Liver (tissue), 9 donors: ENCODE data around the gene PARP2. TPM values are rescaled to one million over a fixed set of nuclear protein-coding genes. Genes with fewer than 3 reads are reported as not detected.
"Not testable (repeated sequence)": the region's sequence is repeated elsewhere in the genome, so short reads cannot be mapped to it uniquely, and the experiment has no call there.

ENCODE experiments used
- DNase-seq: peaks from one replicate; pipeline ENCODE4 v3.0.0-alpha.2; 2017; ENCODE audit warnings: low spot score
- H3K27ac ChIP-seq, 2 donors: one replicate each; pipeline ENCODE4 v1.7.0; 2013; ENCODE audit warnings: inconsistent platforms in 2 of 2, low read length in 2 of 2, control low read depth in 1 of 2, low read depth in 1 of 2, mild to moderate bottlenecking in 1 of 2
- H3K27me3 ChIP-seq, 4 donors: one replicate each; pipeline versions ENCODE4 v1.6.1 to v1.7.0; 2013; ENCODE audit warnings: low read length in 3 of 4, inconsistent platforms in 1 of 4, mild to moderate bottlenecking in 1 of 4, moderate library complexity in 1 of 4; ENCODE audit not compliant: control insufficient read depth in 4 of 4, insufficient read depth in 4 of 4
- H3K36me3 ChIP-seq, 4 donors: one replicate each; pipeline versions ENCODE4 v1.6.1 to v1.7.0; 2013; ENCODE audit warnings: low read length in 3 of 4, mild to moderate bottlenecking in 3 of 4, low read depth in 1 of 4, moderate library complexity in 1 of 4; ENCODE audit not compliant: control insufficient read depth in 4 of 4, insufficient read depth in 3 of 4
- H3K4me1 ChIP-seq, 4 donors: one replicate each; pipeline versions ENCODE4 v1.6.1 to v1.7.0; 2013; ENCODE audit warnings: low read length in 3 of 4, mild to moderate bottlenecking in 3 of 4, moderate library complexity in 1 of 4; ENCODE audit not compliant: control insufficient read depth in 4 of 4, insufficient read depth in 4 of 4
- H3K4me3 ChIP-seq, 3 donors: one replicate each; pipeline versions ENCODE4 v1.6.1 to v1.7.0; 2013; ENCODE audit warnings: low read length in 3 of 3, control low read depth in 1 of 3, low read depth in 1 of 3, mild to moderate bottlenecking in 1 of 3
- H3K9ac ChIP-seq, 2 donors: one replicate each; pipeline ENCODE4 v1.7.0; 2013; ENCODE audit warnings: low read length in 2 of 2, mild to moderate bottlenecking in 2 of 2, moderate library complexity in 2 of 2, control low read depth in 1 of 2, low read depth in 1 of 2
- H3K9me3 ChIP-seq, 4 donors: one replicate each; pipeline versions ENCODE4 v1.6.1 to v1.7.0; 2013; ENCODE audit warnings: low read length in 3 of 4; ENCODE audit not compliant: control insufficient read depth in 4 of 4
- EGR1 ChIP-seq, 2 donors: IDR thresholded peaks; 2 replicates each; pipeline ENCODE4 v1.6.1; 2016 to 2018; ENCODE audit warnings: antibody characterized with exemption in 2 of 2, low read depth in 2 of 2
- FOXA1 ChIP-seq: IDR thresholded peaks from 2 replicates; pipeline ENCODE4 v1.6.1; 2016; ENCODE audit warnings: antibody characterized with exemption
- FOXA2 ChIP-seq: IDR thresholded peaks from 2 replicates; pipeline ENCODE4 v1.6.1; 2016; ENCODE audit warnings: antibody characterized with exemption
- HNF4A ChIP-seq, 2 donors: conservative IDR thresholded peaks; 2 replicates each; pipeline ENCODE4 v1.6.1; 2016; ENCODE audit warnings: antibody characterized with exemption in 2 of 2, mild to moderate bottlenecking in 2 of 2
- HNF4G ChIP-seq: IDR thresholded peaks from 2 replicates; pipeline ENCODE4 v1.6.1; 2016; ENCODE audit warnings: antibody characterized with exemption
- JUND ChIP-seq, 2 donors: IDR thresholded peaks; 2 replicates each; pipeline ENCODE4 v1.6.1; 2016; ENCODE audit warnings: antibody characterized with exemption in 2 of 2
- NR2F2 ChIP-seq: IDR thresholded peaks from 2 replicates; pipeline ENCODE4 v1.6.1; 2016; ENCODE audit warnings: antibody characterized with exemption
- RAD21 ChIP-seq, 2 donors: IDR thresholded peaks; 2 replicates each; pipeline ENCODE4 v1.6.1; 2016; ENCODE audit warnings: antibody characterized with exemption in 2 of 2, mild to moderate bottlenecking in 2 of 2
- RXRA ChIP-seq, 2 donors: IDR thresholded peaks; 2 replicates each; pipeline ENCODE4 v1.6.1; 2017 to 2018; ENCODE audit warnings: antibody characterized with exemption in 2 of 2, mild to moderate bottlenecking in 1 of 2
- SP1 ChIP-seq: IDR thresholded peaks from 2 replicates; pipeline ENCODE4 v1.6.1; 2018; ENCODE audit warnings: antibody characterized with exemption, mild to moderate bottlenecking
- TAF1 ChIP-seq: conservative IDR thresholded peaks from 2 replicates; pipeline ENCODE4 v1.6.1; 2016; ENCODE audit warnings: antibody characterized with exemption, mild to moderate bottlenecking
- YY1 ChIP-seq: IDR thresholded peaks from 2 replicates; pipeline ENCODE4 v1.6.1; 2016; ENCODE audit warnings: antibody characterized with exemption, mild to moderate bottlenecking
- WGBS: extraction: QIAGEN DNeasy Blood & Tissue Kit; methylation state at CpG from one replicate; pipeline ENCODE4 v1.1.7; 2013; 5-methylcytosine and 5-hydroxymethylcytosine counted together
- polyA plus RNA-seq, 2 donors: library from polyadenylated mRNA; stranded (reverse) in 1 of 2; unstranded in 1 of 2; fragments of 200-250 nt in 1 of 2; fragments of >200 nt in 1 of 2; fragmentation: Nextera tagmentation in 1 of 2; extraction: Ambion mirVana in 1 of 2; gene quantifications; one replicate each; pipeline versions ENCODE4 v1.2.1 to v1.2.3, GENCODE V29; 2013 to 2015
- total RNA-seq, 2 donors: library from RNA; depleted of rRNA; stranded (reverse); fragments of >200 nt; gene quantifications; one replicate each; pipeline ENCODE4 v1.2.3, GENCODE V29; 2014
- TF ChIP-seq, protein P1 (sequence below): IDR thresholded peaks from 2 replicates; pipeline ENCODE4 v1.6.1; 2016; ENCODE audit warnings: antibody characterized with exemption, mild to moderate bottlenecking
- TF ChIP-seq, protein P2 (sequence below): fragments of 150-350 bp; IDR thresholded peaks from 2 replicates; pipeline ENCODE4 v1.5.1; 2017; ENCODE audit warnings: improper control_type of control experiment, low read depth, low read length; ENCODE audit not compliant: missing input control
- TF ChIP-seq, protein P3 (sequence below): IDR thresholded peaks from 2 replicates; pipeline ENCODE4 v1.6.1; 2016; ENCODE audit warnings: antibody characterized with exemption
- TF ChIP-seq, protein P4 (sequence below): IDR thresholded peaks from 2 replicates; pipeline ENCODE4 v1.6.1; 2016; ENCODE audit warnings: antibody characterized with exemption
- TF ChIP-seq, protein P5 (sequence below): IDR thresholded peaks from 2 replicates; pipeline ENCODE4 v1.6.1; 2016; ENCODE audit warnings: antibody characterized with exemption
- donor health status: healthy.
- donor health status: healthy.
- donor health status: healthy.
- donor health status: healthy.
- donor health status: healthy.

The PARP2 gene
- total and polyA plus RNA-seq, 4 donors, result 5.6 to 13.3 (median 7.2) TPM

DNA sequence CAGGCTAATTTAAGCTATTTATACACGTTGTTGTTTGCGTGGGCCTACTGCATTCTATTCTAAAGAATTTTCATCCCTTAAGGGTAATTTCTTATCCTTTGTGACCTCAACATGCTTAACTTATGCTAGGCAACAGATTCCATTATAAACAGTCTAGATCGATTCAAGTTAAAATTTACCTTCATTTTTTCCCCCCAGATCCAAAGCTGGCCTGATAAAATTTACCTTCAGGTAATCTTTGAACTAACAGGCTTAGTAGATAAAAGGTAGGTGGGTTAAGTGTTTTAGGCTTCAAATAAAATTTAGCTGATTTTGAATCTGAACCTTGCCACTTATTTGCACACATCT is 10.0 kb upstream of the PARP2 start:
- peaks cover 0 to 5% (median 0%) of the 10 kb centered on the region in 4 donors for H3K36me3 ChIP-seq
- 7% methylated on average over 3 of the region's 3 CpGs for WGBS
- peak overlapping the region; percentile 53 to 98 (median 79) for H3K4me3 ChIP-seq
- peaks cover 8 to 44% (median 34%) of the 10 kb centered on the region in 4 donors for H3K4me1 ChIP-seq
- no peaks in the 10 kb centered on the region for H3K27me3 ChIP-seq
- TF ChIP-seq, protein P1, sequence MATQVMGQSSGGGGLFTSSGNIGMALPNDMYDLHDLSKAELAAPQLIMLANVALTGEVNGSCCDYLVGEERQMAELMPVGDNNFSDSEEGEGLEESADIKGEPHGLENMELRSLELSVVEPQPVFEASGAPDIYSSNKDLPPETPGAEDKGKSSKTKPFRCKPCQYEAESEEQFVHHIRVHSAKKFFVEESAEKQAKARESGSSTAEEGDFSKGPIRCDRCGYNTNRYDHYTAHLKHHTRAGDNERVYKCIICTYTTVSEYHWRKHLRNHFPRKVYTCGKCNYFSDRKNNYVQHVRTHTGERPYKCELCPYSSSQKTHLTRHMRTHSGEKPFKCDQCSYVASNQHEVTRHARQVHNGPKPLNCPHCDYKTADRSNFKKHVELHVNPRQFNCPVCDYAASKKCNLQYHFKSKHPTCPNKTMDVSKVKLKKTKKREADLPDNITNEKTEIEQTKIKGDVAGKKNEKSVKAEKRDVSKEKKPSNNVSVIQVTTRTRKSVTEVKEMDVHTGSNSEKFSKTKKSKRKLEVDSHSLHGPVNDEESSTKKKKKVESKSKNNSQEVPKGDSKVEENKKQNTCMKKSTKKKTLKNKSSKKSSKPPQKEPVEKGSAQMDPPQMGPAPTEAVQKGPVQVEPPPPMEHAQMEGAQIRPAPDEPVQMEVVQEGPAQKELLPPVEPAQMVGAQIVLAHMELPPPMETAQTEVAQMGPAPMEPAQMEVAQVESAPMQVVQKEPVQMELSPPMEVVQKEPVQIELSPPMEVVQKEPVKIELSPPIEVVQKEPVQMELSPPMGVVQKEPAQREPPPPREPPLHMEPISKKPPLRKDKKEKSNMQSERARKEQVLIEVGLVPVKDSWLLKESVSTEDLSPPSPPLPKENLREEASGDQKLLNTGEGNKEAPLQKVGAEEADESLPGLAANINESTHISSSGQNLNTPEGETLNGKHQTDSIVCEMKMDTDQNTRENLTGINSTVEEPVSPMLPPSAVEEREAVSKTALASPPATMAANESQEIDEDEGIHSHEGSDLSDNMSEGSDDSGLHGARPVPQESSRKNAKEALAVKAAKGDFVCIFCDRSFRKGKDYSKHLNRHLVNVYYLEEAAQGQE, result no peak
- TF ChIP-seq EGR1 (IDR thresholded peaks at IDR 0.05; ENCODE audit: low read depth in 2 of 2) (no peak), YY1 (peak; percentile 65), JUND (IDR thresholded peaks at IDR 0.05) (peak in 1 of 2 donors; percentile 14), SP1 (peak; percentile 14), RAD21 (IDR thresholded peaks at IDR 0.05) (no peak), HNF4G (no peak), HNF4A (conservative IDR thresholded peaks at IDR 0.05) (peak; percentile 49 to 53), NR2F2 (no peak), FOXA1 (no peak), TAF1 (no peak), RXRA (IDR thresholded peaks at IDR 0.05) (peak in 1 of 2 donors; percentile 44)
- TF ChIP-seq, protein P2, sequence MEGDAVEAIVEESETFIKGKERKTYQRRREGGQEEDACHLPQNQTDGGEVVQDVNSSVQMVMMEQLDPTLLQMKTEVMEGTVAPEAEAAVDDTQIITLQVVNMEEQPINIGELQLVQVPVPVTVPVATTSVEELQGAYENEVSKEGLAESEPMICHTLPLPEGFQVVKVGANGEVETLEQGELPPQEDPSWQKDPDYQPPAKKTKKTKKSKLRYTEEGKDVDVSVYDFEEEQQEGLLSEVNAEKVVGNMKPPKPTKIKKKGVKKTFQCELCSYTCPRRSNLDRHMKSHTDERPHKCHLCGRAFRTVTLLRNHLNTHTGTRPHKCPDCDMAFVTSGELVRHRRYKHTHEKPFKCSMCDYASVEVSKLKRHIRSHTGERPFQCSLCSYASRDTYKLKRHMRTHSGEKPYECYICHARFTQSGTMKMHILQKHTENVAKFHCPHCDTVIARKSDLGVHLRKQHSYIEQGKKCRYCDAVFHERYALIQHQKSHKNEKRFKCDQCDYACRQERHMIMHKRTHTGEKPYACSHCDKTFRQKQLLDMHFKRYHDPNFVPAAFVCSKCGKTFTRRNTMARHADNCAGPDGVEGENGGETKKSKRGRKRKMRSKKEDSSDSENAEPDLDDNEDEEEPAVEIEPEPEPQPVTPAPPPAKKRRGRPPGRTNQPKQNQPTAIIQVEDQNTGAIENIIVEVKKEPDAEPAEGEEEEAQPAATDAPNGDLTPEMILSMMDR, result no peak
- TF ChIP-seq, protein P3, sequence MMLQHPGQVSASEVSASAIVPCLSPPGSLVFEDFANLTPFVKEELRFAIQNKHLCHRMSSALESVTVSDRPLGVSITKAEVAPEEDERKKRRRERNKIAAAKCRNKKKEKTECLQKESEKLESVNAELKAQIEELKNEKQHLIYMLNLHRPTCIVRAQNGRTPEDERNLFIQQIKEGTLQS, result no peak
- TF ChIP-seq, protein P4, sequence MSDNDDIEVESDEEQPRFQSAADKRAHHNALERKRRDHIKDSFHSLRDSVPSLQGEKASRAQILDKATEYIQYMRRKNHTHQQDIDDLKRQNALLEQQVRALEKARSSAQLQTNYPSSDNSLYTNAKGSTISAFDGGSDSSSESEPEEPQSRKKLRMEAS, result no peak
- TF ChIP-seq, protein P5, sequence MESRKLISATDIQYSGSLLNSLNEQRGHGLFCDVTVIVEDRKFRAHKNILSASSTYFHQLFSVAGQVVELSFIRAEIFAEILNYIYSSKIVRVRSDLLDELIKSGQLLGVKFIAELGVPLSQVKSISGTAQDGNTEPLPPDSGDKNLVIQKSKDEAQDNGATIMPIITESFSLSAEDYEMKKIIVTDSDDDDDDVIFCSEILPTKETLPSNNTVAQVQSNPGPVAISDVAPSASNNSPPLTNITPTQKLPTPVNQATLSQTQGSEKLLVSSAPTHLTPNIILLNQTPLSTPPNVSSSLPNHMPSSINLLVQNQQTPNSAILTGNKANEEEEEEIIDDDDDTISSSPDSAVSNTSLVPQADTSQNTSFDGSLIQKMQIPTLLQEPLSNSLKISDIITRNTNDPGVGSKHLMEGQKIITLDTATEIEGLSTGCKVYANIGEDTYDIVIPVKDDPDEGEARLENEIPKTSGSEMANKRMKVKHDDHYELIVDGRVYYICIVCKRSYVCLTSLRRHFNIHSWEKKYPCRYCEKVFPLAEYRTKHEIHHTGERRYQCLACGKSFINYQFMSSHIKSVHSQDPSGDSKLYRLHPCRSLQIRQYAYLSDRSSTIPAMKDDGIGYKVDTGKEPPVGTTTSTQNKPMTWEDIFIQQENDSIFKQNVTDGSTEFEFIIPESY, result no peak
- peak overlapping the region; percentile 81 to 97 for H3K27ac ChIP-seq
- H3K9me3 ChIP-seq, result no peaks in the 10 kb centered on the region
- peak overlapping the region; percentile 24 to 25 for H3K9ac ChIP-seq
- DNase-seq, result no peak

DNA sequence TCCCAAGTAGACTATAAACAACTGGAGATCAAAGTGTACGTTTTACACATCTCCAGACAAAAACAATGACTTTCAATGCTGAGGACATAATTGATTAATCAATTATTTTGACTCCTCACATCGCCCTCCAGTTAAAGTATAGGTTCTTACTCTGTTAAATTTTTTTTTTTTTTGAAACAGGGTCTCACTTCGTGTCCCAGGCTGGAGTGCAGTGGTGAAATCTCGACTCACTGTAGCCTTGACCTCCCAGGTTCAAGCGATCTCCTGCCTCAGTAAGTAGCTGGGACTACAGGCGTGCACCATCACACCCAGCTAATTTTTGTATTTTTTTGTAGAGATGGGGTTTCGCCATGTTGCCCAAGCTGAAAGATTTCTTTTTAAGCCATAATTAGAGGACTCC is 9.4 kb upstream of the PARP2 start:
- WGBS, result 47% methylated on average over 7 of the region's 7 CpGs
- Histone ChIP-seq H3K27ac (peak overlapping the region; percentile 81 to 97), H3K27me3 (no peaks in the 10 kb centered on the region)

DNA sequence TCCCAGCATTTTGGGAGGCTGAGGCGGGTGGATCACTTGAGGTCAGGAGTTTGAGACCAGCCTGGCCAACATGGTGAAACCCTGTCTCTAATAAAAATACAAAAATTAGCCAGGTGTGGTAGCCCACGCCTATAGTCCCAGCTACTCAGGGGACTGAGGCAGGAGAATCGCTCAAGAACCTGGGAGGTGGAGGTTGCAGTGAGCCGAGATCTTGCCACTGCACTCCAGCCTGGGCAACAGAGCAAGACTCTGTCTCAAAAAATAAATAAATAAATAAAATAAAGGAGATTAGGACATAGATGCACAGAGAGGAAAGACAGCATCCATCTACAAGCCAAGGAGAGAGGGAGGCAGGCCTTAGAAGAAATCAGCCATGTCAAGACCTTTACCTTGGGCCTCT is 2.4 kb upstream of the PARP2 start:
- H3K9ac ChIP-seq, H3K27me3 ChIP-seq, H3K36me3 ChIP-seq, DNase-seq, H3K27ac ChIP-seq, H3K4me3 ChIP-seq, H3K9me3 ChIP-seq, H3K4me1 ChIP-seq: not testable (repeated sequence)
- 97% methylated on average over 4 of the region's 4 CpGs for WGBS

More for the DNA sequence above, 9.4 kb upstream of the PARP2 start:
- Histone ChIP-seq H3K9me3 (no peaks in the 10 kb centered on the region), H3K9ac (peak overlapping the region; percentile 24 to 25), H3K4me3 (no peak overlapping the region), H3K36me3 (no peaks in the 10 kb centered on the region), H3K4me1 (peaks cover 7 to 38% (median 29%) of the 10 kb centered on the region in 4 donors)
- TF ChIP-seq RXRA (IDR thresholded peaks at IDR 0.05) (no peak), FOXA2 (no peak), YY1 (no peak), RAD21 (IDR thresholded peaks at IDR 0.05) (no peak), FOXA1 (no peak)
- TF ChIP-seq, protein P5, result no peak
- no peak for DNase-seq
